Femur (tissue), 1 donor: ENCODE measurements around the gene RPS6KB2.

Experiments
- DNase-seq: peaks from one replicate; pipeline ENCODE4 v3.0.0-alpha.2; 2017

The RPS6KB2 gene

DNA sequence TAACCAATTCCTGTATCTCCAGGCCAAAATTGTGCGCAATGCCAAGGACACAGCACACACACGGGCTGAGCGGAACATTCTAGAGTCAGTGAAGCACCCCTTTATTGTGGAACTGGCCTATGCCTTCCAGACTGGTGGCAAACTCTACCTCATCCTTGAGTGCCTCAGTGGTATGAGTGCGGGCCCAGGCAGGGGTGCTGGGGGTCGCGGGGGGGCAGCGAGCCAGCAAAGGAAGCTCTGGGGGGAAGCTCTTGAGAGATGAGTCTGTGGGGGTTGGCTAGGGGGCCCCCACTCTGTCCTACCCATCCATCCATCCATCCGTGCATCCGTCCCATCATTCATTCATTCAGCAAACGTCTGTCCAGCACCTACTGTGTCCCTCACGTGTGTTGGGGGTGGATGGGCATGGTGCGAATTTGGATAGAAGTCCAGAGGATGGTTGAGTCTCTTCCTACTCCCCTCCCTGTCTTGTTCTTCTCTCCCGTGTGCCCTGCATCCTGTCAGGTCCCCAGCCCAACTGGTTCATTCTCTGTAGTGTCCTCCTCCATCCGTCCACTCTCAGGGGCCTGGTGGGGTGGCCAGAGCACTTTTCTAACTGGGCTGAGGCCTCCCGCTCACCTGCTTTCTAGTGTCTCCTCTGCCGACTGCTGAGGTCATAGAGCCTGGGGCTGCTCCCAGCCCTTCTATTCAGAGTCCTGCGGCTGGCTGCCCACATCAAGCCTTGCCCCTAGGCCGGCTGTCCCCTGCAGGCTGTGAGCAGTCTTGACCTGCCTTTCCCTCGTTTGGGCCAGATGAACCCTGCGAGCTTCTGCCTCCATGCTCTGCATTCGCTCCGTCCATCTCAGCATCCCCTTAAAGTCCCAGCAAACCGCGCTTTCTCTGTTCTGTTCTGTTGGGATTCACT lies 3.3 kb downstream of the RPS6KB2 start:
- no peak for DNase-seq

DNA sequence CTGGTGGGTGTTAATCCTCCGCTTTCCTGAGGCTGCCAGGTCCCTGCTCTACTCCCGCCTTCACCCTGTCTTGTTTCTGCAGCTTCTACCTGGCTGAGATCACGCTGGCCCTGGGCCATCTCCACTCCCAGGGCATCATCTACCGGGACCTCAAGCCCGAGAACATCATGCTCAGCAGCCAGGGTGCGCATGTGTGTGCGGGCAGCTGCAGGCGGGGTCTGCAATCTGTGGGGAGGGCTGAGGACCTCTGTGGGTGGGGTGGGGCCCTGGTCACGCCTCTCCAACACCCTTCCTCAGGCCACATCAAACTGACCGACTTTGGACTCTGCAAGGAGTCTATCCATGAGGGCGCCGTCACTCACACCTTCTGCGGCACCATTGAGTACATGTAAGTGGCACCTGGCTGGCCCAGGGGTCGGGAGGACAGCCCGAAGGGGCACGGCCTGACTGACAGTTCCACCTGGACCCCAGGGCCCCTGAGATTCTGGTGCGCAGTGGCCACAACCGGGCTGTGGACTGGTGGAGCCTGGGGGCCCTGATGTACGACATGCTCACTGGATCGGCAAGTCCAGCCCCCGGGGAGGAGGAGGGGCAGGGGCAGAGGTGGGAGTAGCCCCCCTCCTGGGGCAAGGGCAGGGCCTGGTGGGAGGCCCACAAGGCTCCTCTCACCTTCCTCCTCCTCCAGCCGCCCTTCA lies 4.5 kb downstream of the RPS6KB2 start:
- no peak for DNase-seq

DNA sequence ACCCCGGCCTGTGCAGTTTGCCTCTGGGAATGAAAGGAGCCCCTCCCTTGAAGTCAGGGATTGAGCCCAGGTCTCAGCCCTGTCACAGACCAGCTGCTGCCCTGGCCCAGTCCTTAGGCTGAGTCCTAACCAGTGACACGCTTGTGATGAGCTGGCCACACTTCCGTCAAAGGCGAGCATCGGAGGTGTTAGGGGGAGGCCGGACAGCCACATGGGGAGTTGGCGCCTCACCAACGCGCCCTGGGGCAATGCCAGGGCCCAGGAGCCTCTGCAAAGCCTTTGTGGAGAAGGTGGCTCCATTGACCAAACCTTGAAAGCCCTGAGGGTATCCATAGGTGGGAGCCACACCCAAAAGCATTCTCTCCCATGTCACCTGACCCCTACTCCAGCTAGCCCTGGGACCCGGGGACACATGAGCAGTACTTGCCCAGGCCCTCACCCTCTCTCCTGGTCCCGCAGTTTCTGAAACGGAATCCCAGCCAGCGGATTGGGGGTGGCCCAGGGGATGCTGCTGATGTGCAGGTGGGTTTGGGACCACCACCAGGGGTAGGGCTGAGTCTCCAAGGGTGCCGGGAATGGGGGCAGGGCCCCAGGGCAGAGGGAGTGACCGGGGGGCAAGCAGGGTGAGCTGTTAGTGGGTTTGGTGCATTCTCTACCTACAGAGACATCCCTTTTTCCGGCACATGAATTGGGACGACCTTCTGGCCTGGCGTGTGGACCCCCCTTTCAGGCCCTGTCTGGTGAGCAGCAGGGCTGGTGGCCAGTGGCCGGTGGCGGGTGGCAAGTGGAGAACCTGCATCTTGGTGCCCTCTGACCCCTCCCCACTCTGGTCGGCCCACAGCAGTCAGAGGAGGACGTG lies 5.5 kb downstream of the RPS6KB2 start:
- DNase-seq = no peak

DNA sequence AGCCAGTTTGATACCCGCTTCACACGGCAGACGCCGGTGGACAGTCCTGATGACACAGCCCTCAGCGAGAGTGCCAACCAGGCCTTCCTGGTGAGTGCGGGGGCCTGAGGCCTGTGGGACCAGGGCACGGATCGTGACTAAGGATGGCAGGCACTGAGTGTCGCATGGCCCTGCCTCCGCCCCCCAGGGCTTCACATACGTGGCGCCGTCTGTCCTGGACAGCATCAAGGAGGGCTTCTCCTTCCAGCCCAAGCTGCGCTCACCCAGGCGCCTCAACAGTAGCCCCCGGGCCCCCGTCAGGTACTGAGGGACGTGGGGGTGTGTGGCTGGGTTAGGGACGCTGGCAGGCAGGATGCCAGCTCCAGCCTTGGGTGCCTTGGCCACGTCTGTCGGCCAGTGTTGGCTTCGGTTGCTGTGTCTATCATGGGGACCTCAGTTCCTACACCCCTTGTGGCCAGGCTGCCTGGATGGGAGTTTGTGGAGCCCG lies 6.1 kb downstream of the RPS6KB2 start:
- no peak for DNase-seq

DNA sequence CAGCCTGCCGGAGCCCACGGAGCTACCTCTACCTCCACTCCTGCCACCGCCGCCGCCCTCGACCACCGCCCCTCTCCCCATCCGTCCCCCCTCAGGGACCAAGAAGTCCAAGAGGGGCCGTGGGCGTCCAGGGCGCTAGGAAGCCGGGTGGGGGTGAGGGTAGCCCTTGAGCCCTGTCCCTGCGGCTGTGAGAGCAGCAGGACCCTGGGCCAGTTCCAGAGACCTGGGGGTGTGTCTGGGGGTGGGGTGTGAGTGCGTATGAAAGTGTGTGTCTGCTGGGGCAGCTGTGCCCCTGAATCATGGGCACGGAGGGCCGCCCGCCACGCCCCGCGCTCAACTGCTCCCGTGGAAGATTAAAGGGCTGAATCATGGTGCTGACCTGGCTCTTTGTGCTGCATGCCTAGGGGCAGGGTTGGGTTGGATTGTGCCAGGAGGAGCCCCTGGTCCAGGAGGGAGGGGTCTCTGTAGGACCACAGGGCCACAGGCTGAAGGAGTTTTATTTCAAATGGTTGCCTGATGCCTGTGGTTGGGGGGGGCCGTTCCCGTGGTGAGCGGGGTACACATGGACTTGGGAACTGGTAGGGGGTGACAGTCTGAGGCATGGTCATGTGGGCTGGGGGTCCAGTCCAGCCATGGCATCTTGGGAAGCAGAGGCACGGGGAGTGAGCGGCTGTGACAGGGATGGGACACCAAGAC lies 6.9 kb downstream of the RPS6KB2 start:
- DNase-seq = no peak

DNA sequence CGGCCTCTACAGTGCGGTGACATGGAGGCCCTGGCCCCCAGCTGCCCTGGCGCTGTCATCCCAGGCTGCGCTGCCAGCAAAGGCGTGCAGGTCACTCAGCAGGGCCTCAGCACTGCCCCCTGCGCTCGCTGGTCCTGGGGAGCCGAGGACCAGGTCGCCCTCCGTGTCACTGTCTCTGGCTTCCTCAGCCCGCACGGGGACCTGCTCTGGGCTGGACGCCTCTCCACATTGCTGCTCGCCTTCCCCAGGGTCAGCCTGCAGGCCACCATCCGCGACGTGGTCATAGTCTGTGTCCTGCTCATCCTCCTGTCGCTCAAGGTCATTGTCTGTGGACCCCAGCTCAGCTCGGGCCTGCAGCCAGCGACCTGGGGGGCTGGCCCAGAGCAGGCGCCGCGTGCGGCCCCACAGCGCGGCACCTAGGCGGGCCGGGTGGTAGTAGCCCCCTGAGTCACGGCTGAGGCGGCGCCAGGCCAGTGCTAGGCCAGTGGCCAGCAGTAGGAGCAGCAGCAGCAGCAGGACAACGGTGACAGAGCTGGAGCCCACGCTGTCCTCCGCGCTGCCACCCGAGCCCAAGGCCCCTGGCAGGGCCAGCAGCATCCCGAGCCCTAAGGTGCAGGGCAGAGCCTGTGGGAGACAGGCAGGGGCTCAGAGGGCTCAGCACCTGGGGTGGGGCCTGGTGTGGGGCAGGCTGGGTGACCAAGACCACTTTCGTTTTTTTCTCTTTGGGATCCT lies 7.6 kb downstream of the RPS6KB2 start:
- no peak for DNase-seq

GRCh38 chr11:67436459-67437081 lies 8.3 kb downstream of the RPS6KB2 start:
- no peak for DNase-seq

DNA sequence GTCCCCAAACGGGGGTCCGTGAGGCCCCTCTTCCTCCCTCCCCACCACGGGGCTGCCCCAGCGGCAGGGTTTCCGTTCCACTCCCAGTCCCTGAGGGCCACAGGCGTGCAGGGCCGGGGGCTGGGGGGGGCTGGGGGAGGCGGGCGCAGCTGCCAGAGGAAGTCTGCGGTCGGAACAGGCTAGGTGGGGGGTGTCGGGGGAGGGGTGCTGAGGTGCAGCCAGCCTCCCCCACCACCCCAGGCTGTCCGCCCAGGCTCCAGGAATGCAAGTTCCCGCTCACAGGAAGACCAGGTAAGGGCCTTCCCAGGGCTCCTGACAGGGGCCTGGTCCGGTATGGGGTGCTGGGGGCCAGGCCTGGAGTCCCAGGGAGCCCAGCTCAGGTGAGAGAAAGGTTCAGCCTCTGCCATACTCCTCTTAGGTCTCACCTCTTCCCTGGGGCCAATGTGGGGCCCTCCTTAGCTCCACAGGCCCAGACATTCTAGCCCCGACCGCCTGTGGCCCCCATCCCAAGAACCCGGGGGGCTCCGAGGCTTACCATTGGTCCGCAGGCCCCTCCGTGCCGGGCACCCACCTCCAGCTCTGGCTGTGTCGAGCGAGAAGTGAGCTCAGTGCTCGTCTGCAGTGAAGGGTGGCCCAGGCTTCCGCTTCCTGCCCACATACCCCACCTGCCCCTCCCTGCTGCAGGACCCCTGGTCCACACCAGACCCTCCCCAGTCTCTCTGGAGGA lies 9.0 kb downstream of the RPS6KB2 start, which contains the start of gene PTPRCAP:
TSS of gene PTPRCAP (minus strand) at position 601 of the 727 bp plus-strand sequence. CDS start at position 538, 63 bp downstream.
- DNase-seq = no peak

DNA sequence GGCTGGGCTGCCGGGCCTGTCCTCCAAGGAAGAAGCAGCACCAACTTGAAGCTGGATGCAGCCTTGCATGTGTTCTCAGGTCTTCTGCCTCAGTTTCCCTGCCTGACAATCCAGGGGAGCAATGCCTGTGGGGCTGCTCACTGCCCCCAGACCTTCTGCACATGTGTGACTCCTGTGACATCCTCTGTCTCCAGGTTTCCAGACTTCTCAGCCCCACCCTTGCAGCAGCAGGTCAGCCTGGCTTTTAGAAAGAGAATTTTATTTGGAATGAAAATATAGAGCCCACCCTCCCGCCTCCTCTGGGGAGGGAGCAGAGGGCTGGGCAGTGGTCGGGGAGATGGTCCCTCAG lies 9.5 kb downstream of the RPS6KB2 start:
- no peak for DNase-seq

DNA sequence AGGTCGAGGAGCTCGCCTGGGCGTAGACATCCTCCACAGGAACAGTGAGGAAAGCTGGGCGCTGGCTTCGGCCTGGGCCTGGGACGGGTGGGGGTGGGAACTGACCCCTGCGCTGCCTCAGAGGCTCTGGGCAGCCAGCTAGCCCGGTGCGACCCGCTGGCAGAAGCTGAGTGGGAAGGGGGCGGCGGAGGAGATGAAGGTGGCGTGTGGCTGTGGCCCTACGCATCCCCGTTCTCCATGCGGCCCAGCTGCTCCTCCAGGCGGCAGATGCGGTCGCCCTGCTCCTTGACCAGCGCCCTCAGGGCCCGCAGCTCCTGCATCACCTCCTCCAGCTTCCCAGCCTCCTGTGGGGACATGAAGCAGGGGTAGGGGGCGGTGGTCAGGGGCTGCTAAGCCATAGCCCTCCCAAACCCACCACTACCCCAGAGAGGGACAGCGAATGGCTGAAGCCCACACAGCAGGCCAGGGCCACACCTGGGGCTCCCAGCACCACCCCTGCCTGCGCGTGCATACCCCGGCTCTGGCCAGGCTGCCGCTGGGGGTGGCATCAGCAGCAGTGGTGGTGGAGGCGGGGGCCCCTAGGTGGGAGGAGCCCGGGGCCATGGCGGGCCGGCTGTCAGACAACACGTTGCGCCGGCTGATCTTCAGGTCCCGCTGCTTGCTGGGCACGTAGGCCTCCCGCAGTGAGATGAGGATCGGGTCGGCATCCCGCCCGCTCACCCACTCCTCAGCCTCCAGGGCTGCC lies 10.0 kb downstream of the RPS6KB2 start:
- DNase-seq = no peak

- no peak for DNase-seq
Measured at GRCh38 chr11:67439321-67440228, 11.3 kb downstream of the RPS6KB2 start.

DNA sequence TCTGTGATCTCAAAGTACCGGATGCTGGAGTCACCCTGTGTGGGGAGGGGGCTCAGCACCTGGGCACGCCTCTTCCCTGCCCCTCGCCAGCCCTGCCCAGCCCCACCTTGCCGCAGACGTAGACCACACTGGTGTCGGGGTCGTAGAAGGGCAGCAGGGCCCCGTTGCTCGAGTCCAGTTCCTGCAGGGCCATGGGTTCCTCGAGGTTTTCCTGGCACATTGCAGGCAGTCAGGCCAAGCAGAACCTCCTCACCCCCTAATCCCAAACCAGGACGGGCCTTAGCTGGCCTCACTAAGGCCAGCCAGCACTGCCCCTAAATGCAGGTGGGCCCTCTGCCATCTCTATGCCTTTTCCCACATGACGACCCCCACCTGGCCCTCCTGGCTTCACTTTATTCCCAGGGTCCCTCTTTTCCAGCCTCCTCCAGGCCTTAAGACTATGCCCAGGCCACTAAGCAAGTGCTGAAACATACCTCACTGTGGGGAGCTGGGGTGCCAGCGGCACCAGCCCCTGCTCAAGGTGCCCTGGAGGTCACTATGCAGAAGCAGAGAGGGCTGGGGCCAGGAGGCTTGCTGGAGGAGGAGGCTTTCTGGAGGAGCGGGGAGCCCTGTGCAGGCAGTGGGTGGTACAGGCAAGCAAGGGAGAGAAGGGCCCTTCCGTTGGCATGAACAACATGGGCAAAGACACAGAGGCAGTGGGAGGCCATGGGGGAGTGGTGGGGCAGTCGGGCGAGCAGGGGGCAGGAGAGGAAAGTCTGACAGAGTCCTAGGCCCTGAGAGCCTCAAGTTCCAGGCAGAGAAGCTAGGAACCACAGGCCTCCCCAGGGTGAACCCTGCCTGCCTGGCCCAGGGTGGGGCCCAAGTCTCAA lies 12.2 kb downstream of the RPS6KB2 start:
- DNase-seq = no peak

DNA sequence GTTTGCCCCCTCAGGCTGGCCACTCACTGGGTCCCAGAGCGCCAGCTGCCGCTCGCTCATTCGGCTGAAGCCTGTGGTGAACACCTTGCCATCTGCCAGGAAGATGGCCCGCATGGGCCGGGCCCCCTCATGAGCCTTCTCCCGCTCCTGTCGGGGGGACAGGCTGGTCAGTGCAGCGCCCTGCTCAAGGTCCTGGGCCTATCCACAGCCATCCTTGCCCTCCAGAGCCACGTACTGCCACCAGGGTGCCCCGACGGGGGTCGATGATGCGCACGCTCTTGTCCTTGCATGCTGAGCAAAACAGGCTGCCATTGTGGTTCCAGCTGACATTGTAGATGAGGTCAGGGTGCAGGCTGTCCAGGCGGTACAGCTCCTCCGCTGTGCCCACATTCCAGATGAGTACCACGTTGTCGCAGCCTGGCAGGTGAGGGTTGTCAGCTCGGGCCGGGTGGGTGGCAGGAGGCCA lies 12.8 kb downstream of the RPS6KB2 start:
- no peak for DNase-seq

DNA sequence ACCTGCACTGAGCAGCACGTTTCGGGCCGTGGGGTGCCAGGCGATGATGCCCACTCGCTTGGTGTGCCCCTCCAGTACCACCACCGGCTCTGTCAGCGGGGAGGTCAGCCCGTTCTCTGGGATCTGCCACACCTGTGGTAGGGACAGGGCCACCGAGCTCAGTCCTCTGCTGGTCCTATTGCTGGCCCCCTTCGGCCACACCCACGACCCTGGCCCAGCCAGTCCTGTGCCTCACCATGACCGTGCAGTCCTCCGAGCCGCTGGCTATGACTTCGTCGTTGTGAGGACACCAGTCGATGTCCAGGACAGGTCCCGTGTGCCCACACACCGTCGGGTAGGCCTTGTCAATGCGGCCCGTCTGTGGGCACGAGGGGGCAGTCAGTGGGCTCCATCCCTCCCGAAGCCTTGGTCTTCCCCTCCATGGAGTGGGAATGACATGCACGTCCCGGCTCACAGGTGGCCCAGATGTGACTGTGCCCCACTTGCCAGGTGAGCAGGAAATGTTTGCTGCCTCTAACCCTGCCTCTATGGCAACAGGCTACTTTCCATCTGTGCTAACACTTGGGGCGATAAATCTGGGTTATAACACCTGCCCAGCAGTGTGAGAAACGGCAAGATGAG lies 13.5 kb downstream of the RPS6KB2 start:
- DNase-seq = no peak

- DNase-seq = no peak
Measured at GRCh38 chr11:67442504-67443404, 14.5 kb downstream of the RPS6KB2 start.

DNA sequence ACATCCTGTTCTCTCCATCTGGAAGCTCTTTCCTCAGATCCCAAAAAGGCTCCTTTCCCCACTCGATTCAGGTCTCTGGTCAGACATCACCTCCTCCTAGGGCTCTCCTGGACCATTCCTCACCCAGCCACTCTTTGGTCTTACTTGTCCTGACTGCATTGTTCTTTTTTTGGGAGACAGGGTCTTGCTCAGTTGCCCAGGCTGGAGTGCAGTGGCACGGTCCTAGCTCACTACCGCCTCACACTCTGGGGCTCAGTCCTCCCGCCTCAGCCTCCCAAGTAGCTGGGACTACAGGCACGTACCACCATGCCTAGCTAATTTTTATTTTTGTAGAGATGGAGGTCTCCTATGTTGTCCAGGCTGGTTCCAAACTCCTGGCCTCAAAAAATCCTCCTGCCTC lies 17.2 kb downstream of the RPS6KB2 start:
- no peak for DNase-seq
